Caco-2 (cell line): Measurements from ENCODE around the gene INO80. TPM values are rescaled to one million over a fixed set of nuclear protein-coding genes. Genes with fewer than 3 reads are reported as not detected.

Experiments used
- BruUV-seq: library from RNA; stranded (reverse); fragments of 400-500 nt; replicated peaks from 2 replicates; lab custom pipeline; 2021; lab: Mats Ljungman, UMichigan
- CTCF ChIA-PET: fragments of 300-600 bp; sonication (Branson Sonifier 250); formaldehyde crosslinking; loops from one replicate; lab custom pipeline; 2022; ENCODE audit warnings: antibody characterized with exemption; lab: Charles Lee
- POLR2A ChIA-PET: fragments of 300-600 bp; sonication (Branson Sonifier 250); formaldehyde crosslinking; loops from one replicate; lab custom pipeline; 2022; ENCODE audit warnings: antibody characterized with exemption; lab: Charles Lee
- DNase-seq, 2 experiments: peaks; one replicate each; pipeline versions ENCODE4 v3.0.0 to v3.0.0-alpha.2; 2020 to 2022
- H3K27me3 ChIP-seq: replicated peaks from 2 replicates; pipeline ENCODE4 v1.6.0; 2011; ENCODE audit warnings: low read length; ENCODE audit not compliant: control insufficient read depth, insufficient read depth
- H3K36me3 ChIP-seq: 2 replicates; pipeline ENCODE4 v1.5.1; 2011; ENCODE audit warnings: low read length; ENCODE audit not compliant: control insufficient read depth, insufficient read depth
- H3K4me1 ChIP-seq: fragments of 250-450 bp; sonication (Bioruptor Pico); 2 replicates; pipeline ENCODE4 v1.5.1; 2020; ENCODE audit warnings: mild to moderate bottlenecking
- H3K4me3 ChIP-seq: 2 replicates; pipeline ENCODE4 v1.5.1; 2011; ENCODE audit warnings: low read depth, mild to moderate bottlenecking, control low read depth, low read length
- H3K9me3 ChIP-seq: fragments of 250-450 bp; sonication (Bioruptor Pico); 2 replicates; pipeline ENCODE4 v1.5.1; 2020; ENCODE audit warnings: mild to moderate bottlenecking, moderate library complexity
- H3K27ac Mint-ChIP-seq: one replicate; pipeline ENCODE4 v1.8.0; 2022; ENCODE audit warnings: mixed read lengths; ENCODE audit not compliant: unreplicated experiment
- H3K27me3 Mint-ChIP-seq: one replicate; pipeline ENCODE4 v1.8.0; 2022; ENCODE audit warnings: mixed read lengths; ENCODE audit not compliant: insufficient read depth, unreplicated experiment
- H3K36me3 Mint-ChIP-seq: one replicate; pipeline ENCODE4 v1.8.0; 2022; ENCODE audit warnings: mild to moderate bottlenecking, mixed read lengths; ENCODE audit not compliant: insufficient read depth, unreplicated experiment
- H3K4me1 Mint-ChIP-seq: one replicate; pipeline ENCODE4 v1.8.0; 2022; ENCODE audit warnings: low read depth, mixed read lengths; ENCODE audit not compliant: unreplicated experiment
- H3K4me3 Mint-ChIP-seq: one replicate; pipeline ENCODE4 v1.8.0; 2022; ENCODE audit warnings: mild to moderate bottlenecking, moderate library complexity, mixed read lengths; ENCODE audit not compliant: unreplicated experiment
- H3K9me3 Mint-ChIP-seq: one replicate; pipeline ENCODE4 v1.8.0; 2022; ENCODE audit warnings: mixed read lengths; ENCODE audit not compliant: unreplicated experiment
- CTCF ChIP-seq, 2 experiments: fragments of 200-600 bp in 1 of 2; IDR thresholded peaks; 1 replicate in 1 of 2; 2 replicates in 1 of 2; pipeline versions ENCODE4 v1.5.1 to v1.8.0; 2011 to 2022; ENCODE audit warnings: antibody characterized with exemption in 1 of 2, control low read depth in 1 of 2, inconsistent platforms in 1 of 2, low read depth in 1 of 2, low read length in 1 of 2, mild to moderate bottlenecking in 1 of 2, moderate library complexity in 1 of 2; ENCODE audit not compliant: insufficient read depth in 1 of 2, severe bottlenecking in 1 of 2, unreplicated experiment in 1 of 2
- intact Hi-C: fragments of 100-400 bp; cut with micrococcal nuclease; formaldehyde crosslinking; loops from one replicate; pipeline ENCODE4 v1.10.0; 2022; ENCODE audit not compliant: unreplicated experiment
- total RNA-seq: library from RNA; stranded (reverse); gene quantifications from 2 replicates; pipeline ENCODE4 v1.2.3, GENCODE V29; 2022

Gene INO80
- total RNA-seq, 1 experiment from 2014 or later, result 24.4 TPM

GRCh38 chr15:40960925-40961324 is 155.2 kb downstream of the INO80 start:
- H3K9me3 ChIP-seq, result no peaks in the 10 kb centered on the region
- peak; percentile 20 to 62 for DNase-seq
- Mint-ChIP-seq H3K4me1 (peaks cover 16% of the 10 kb centered on the region), H3K36me3 (peaks cover 40% of the 10 kb centered on the region), H3K27me3 (no peaks in the 10 kb centered on the region), H3K27ac (no peak overlapping the region), H3K4me3 (no peak overlapping the region), H3K9me3 (no peaks in the 10 kb centered on the region)
- H3K36me3 ChIP-seq, result no peaks in the 10 kb centered on the region
- H3K4me3 ChIP-seq, result no peak overlapping the region
- BruUV-seq, result no TSS peak
- POLR2A ChIA-PET, result interaction anchor here (1.2 kb wide), 1 partner anchor 16 kb away, joined by 3 read pairs; no protein-coding TSS in a partner anchor
- no peaks in the 10 kb centered on the region for H3K27me3 ChIP-seq
- CTCF ChIA-PET, result interaction anchor here (0.6 kb wide), 2 partner anchors 30 to 32 kb away, joined by 3 to 4 read pairs; no protein-coding TSS in a partner anchor
- TF ChIP-seq CTCF (IDR thresholded peaks at IDR 0.05; ENCODE audit: insufficient read depth in 1 of 2, low read depth in 1 of 2, low read length in 1 of 2, severe bottlenecking in 1 of 2, unreplicated experiment in 1 of 2), result no peak
- H3K4me1 ChIP-seq, result no peaks in the 10 kb centered on the region
- intact Hi-C loops, result no loop called here

GRCh38 chr15:40960151-40960885 is 155.8 kb downstream of the INO80 start:
- TF ChIP-seq CTCF (IDR thresholded peaks at IDR 0.05; ENCODE audit: insufficient read depth in 1 of 2, low read depth in 1 of 2, low read length in 1 of 2, severe bottlenecking in 1 of 2, unreplicated experiment in 1 of 2), result no peak
- Histone ChIP-seq H3K4me3 (no peak overlapping the region), H3K4me1 (no peaks in the 10 kb centered on the region), H3K27me3 (no peaks in the 10 kb centered on the region), H3K9me3 (no peaks in the 10 kb centered on the region), H3K36me3 (no peaks in the 10 kb centered on the region)
- DNase-seq, result no peak
- peak overlapping the region; percentile 83 for H3K27ac Mint-ChIP-seq
- H3K4me3 Mint-ChIP-seq, result no peak overlapping the region
- POLR2A ChIA-PET, result interaction anchor here (1.2 kb wide), 1 partner anchor 16 kb away, joined by 3 read pairs; no protein-coding TSS in a partner anchor
- CTCF ChIA-PET, result interaction anchor here (0.6 kb wide), 2 partner anchors 30 to 32 kb away, joined by 3 to 4 read pairs; no protein-coding TSS in a partner anchor
- H3K27me3 Mint-ChIP-seq, result no peaks in the 10 kb centered on the region
- peaks cover 17% of the 10 kb centered on the region for H3K4me1 Mint-ChIP-seq
- intact Hi-C loops, result no loop called here
- no TSS peak for BruUV-seq
- peaks cover 46% of the 10 kb centered on the region for H3K36me3 Mint-ChIP-seq
- no peaks in the 10 kb centered on the region for H3K9me3 Mint-ChIP-seq

- H3K9me3 ChIP-seq, result no peaks in the 10 kb centered on the region
- no peaks in the 10 kb centered on the region for H3K9me3 Mint-ChIP-seq
- H3K4me1 Mint-ChIP-seq, result peaks cover 17% of the 10 kb centered on the region
- H3K27ac Mint-ChIP-seq, result peak overlapping the region; percentile 83
- H3K4me3 ChIP-seq, result no peak overlapping the region
- H3K27me3 ChIP-seq, result no peaks in the 10 kb centered on the region
- CTCF ChIA-PET, result interaction anchor here (0.6 kb wide), 1 partner anchor 18 kb away, joined by 3 read pairs; no protein-coding TSS in a partner anchor
- H3K27me3 Mint-ChIP-seq, result no peaks in the 10 kb centered on the region
- no peaks in the 10 kb centered on the region for H3K4me1 ChIP-seq
- intact Hi-C loops, result no loop called here
- H3K36me3 ChIP-seq, result no peaks in the 10 kb centered on the region
- no peak for DNase-seq
- no peak for TF ChIP-seq CTCF (IDR thresholded peaks at IDR 0.05; ENCODE audit: insufficient read depth in 1 of 2, low read depth in 1 of 2, low read length in 1 of 2, severe bottlenecking in 1 of 2, unreplicated experiment in 1 of 2)
- peaks cover 53% of the 10 kb centered on the region for H3K36me3 Mint-ChIP-seq
- no peak overlapping the region for H3K4me3 Mint-ChIP-seq
- POLR2A ChIA-PET, result no interaction called here
- BruUV-seq, result no TSS peak
Observed at GRCh38 chr15:40959331-40960141, 156.5 kb downstream of the INO80 start.
